ENCODE data around the gene EPAS1.

GRCh38 chr2:46306988-46307655 lies 9.9 kb downstream of the EPAS1 start:
- TF ChIP-seq CTCF (IDR thresholded peaks at IDR 0.05; ENCODE audit: low read length) (no peak), EZH2 (optimal IDR thresholded peaks at IDR 0.05; ENCODE audit: low read depth, low read length) (no peak)

Measured in MM.1S (cell line).